Cardiac septum (tissue), 1 donor: ENCODE measurements around the gene ZNF254. TPM values are rescaled to one million over a fixed set of nuclear protein-coding genes. Genes with fewer than 3 reads are reported as not detected.
"Not testable (repeated sequence)": the region's sequence is repeated elsewhere in the genome, so short reads cannot be mapped to it uniquely, and the experiment has no call there.

ENCODE experiments used
- DNase-seq: peaks from one replicate; pipeline ENCODE4 v3.0.0-alpha.2; 2020; ENCODE audit warnings: low spot score
- intact Hi-C: fragments of 100-400 bp; cut with DNase I; formaldehyde crosslinking; loops from one replicate; pipeline ENCODE4 v1.14.0; 2022
- long read RNA-seq: library from polyadenylated mRNA; unstranded; transcript quantifications from one replicate; pipeline ENCODE4 v2.0.0, GENCODE V29; 2021
- total RNA-seq: library from RNA; stranded (reverse); fragmentation: NEBNext Ultra II Directional; extraction: Animal tissue kit (Norgen Biotek cat#: 25700); gene quantifications from one replicate; pipeline ENCODE4 v1.2.1, GENCODE V29; 2021
- donor health status: DM: no; HTN: no; CAD: no.

The ZNF254 gene
- total RNA-seq: 11.9 TPM
- long read RNA-seq, transcript ZNF254-202 (4 exons, 3,967 nt): major isoform, 8 of 14 reads
- long read RNA-seq, partial matches to known transcripts: 0 of 14 reads
- long read RNA-seq, other reads (novel, unspliced or antisense): 3 of 14 reads

DNA sequence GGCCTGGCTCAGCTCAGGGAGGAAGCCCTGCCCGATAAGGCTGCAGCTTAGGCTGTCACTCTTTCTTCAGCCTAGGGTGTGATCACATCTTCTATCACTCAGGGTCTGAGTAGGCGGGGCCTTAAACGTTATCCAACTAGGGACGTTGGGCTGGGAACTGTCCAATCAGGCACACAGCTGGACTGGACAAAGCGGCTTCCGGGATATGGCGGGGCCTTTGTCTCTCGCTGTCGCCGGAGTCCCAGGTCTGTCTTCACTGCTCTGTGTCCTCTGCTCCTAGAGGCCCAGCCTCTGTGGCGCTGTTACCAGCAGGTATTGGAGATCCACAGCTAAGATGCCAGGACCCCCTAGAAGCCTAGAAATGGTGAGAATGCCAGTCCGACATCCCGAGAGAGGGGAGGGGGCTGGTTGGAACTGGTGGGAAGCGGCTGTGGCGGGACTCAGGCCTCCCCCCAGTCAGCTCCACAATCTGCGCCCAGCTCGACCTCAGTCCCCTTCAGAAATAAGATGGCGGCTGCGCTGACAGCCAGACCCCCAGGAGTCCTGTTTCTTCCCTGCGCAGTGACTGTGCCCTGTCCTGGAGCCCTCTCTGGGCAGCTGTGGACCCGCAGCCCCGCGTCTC lies at the start of gene ZNF254:
TSS of gene ZNF254 (plus strand) at position 214 of the 622 bp plus-strand sequence. CDS start at position 335, 121 bp downstream.
- intact Hi-C loops: no loop called here
- DNase-seq: peak; percentile 96

DNA sequence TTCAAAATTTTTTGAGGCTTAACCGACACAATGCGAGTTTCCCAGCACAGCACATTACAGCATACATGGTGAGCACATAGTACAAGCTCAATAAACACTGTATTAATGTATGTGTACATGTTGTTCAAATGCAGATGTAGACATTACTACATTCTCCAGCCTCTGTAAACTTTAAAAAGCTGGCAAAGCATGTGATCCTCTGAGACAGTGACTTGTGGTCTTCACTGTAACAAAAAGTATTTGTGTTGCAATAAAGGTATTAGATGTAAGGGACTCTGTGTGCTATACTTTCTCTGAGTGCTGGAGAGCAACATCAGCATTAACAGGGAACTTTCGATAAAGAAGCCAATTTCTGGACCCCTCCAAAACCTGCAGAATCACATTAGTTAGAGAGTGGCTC lies 46.4 kb upstream of the ZNF254 start:
- DNase-seq: no peak
- intact Hi-C loops: no loop called here

GRCh38 chr19:24041326-24041725 lies 45.7 kb upstream of the ZNF254 start:
- intact Hi-C loops, DNase-seq: not testable (repeated sequence)

- intact Hi-C loops: no loop called here
- no peak for DNase-seq
Measured at GRCh38 chr19:24046550-24046949, 40.4 kb upstream of the ZNF254 start.

- DNase-seq: no peak
- intact Hi-C loops: no loop called here
Measured at GRCh38 chr19:24048261-24048660, 38.7 kb upstream of the ZNF254 start.

- DNase-seq: no peak
- intact Hi-C loops: no loop called here
Measured at GRCh38 chr19:24049537-24049936, 37.5 kb upstream of the ZNF254 start.

- intact Hi-C loops: no loop called here
- DNase-seq: no peak
Measured at GRCh38 chr19:24051516-24051915, 35.5 kb upstream of the ZNF254 start.

GRCh38 chr19:24052811-24053210 lies 34.2 kb upstream of the ZNF254 start:
- no peak for DNase-seq
- intact Hi-C loops: no loop called here

DNA sequence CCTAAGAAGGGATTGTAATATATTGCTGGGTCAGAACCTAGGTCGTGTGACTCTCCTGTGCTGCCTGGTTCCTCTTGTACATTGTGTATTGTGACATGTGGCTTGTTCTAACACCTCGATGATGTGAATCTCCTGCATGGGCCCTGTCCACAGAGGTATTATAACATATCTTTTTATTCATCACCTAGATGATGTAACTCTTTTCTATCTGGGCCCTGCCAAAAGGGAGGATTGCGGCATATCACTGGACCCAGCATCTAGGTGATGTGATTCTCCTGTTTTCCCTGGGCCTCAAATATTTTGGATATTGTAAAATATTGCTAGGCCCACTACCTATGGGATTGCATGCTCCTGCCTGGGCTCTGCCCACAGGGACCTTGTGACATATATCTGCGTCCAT lies 33.4 kb upstream of the ZNF254 start:
- intact Hi-C loops: no loop called here
- no peak for DNase-seq

DNA sequence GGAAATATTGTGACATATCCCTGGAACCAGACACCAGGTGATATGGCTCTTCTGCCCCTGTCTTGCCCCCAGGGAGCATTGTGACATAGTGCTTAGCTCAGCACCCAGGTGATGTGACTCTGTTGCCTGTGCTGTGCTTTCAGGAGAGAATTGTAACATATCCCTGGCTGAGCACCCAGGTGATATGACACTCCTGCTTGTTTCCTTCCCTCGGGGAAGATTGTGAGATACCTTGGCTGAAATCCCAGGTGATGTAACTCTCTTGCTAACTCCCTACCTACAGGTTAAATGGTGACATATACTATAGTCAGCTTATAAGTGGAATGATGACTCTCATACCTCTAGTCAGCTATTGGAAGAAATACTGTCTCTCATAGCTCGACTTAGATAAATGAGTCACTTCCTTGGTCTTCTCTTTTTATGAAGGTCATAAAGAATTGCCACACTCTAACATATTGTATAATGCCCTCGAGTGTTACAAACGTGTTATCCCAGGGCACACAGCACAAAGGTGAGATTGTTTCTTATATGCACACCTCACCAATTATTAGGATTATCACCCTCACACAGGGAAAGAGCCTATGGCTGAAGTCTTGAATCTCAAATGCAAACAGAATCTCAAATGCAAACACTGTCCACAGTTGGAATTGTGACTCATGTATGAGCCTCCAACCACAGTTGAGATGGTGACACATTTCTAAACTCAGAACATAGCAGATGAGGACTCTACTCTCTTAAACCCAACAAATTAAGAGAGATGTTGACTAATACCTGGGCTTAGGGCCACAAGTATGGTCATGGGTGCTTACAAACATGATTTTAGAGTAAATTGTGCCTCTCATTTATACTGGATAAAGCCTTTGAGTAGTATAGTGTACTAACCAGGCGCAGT lies 32.7 kb upstream of the ZNF254 start:
- intact Hi-C loops: no loop called here
- no peak for DNase-seq

DNA sequence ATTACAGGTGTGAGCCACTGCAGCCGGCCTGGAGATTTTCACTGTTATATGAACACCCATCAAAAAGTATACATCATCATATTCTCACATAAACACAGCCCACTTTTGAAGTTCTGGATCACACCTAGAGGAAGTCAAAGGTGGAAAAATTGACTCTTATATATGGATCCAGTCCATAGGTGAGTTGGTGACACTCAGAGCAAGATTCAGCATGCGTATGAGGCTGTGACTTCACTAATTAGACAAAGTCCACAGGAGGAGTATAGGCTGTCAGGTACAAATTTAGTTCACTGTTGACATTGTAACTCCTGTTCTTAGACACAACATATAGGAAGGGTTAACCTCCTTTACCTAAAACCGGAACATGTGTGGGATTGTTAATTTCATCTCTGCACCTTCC lies 31.4 kb upstream of the ZNF254 start:
- no peak for DNase-seq
- intact Hi-C loops: no loop called here

GRCh38 chr19:24057144-24057543 lies 29.8 kb upstream of the ZNF254 start:
- intact Hi-C loops: no loop called here
- DNase-seq: no peak

DNA sequence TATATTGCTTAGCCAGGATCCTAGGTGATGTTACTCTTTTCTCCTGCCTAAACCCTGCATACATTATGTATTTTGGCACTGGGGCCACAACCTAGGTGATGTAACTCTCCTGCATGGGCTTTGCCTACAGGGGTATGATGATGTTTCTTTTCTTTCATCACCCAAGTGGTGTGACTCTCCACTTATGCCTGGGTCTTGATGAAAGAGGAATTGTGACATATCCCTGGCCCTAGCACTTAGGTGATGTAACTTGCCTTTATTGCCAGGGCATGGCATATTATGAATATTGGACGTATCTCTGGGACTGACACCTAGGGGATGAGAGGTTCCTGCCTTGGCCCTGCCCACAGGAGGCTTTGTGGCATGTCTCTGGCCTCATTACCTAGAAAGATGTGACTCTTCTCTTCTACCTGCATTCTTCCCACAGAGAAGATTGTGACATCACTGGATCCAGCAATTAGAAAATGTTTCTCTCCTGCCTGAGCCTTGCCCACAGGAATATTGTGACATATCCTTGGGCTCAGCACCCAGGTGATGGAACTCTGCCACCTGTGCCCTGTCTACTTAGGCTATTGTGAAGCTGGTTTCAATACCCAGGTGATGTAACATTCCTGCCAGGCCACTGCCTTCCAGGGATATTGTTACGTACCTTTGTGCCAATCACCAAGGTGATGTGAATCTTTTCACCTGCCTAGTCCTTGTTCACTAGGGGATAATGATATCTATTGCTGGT lies 27.3 kb upstream of the ZNF254 start:
- DNase-seq: no peak
- intact Hi-C loops: no loop called here

DNA sequence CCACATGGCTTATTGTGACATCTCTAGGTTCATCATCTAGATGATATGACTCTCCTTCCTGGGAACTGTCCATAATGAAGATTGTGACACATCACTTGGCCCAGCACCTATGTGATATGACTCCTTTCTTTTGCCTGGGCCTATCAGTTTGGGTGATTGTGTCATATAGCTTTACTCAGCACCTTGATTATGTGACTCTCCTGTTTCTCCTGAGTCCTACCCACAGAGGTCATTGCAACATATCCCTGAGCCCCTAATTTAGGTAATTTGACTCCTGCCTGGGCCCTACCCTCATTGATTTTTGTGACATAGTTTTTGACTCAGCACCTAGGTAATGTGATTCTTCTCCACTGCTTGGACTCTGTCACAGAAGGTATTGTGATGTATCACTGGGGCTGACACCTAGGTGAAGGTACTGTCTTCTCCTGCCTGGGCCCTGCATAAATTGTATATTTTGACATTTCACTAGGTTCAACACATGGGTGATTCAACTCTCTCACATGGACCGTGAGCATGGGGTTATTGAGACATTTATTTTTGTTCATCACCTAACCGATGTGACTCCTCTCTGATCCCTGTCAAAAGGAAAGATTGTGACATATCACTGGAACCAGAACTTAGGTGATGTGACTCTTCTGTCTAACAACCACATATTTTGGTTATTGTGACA lies 26.2 kb upstream of the ZNF254 start:
- intact Hi-C loops: no loop called here
- no peak for DNase-seq

DNA sequence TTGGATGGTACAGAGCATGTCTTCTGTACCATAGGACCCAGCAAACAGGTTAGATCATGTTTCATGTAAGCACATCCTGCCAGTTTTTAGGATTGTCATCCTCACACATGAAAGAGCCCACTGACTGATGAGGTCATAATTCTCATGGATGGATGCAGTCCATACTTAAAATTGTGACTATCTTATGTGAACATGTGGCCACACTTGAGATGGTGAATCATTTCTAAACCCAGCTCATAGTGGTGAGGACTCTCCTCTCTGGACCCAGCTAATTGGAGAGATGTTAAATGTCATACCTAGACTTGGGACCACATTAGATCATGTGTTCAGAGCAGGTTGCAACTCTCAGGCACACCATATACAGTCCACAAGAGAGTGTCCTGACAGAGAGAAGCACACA lies 24.8 kb upstream of the ZNF254 start:
- DNase-seq: no peak
- intact Hi-C loops: no loop called here

GRCh38 chr19:24063295-24063694 lies 23.7 kb upstream of the ZNF254 start:
- intact Hi-C loops: no loop called here
- DNase-seq: no peak

GRCh38 chr19:24064175-24064574 lies 22.8 kb upstream of the ZNF254 start:
- no peak for DNase-seq
- intact Hi-C loops: no loop called here

- DNase-seq: no peak
- intact Hi-C loops: no loop called here
Measured at GRCh38 chr19:24065243-24065642, 21.7 kb upstream of the ZNF254 start.

GRCh38 chr19:24065865-24066604 lies 21.0 kb upstream of the ZNF254 start:
- intact Hi-C loops: no loop called here
- no peak for DNase-seq
